ENCODE results near the gene GADD45G. TPM values are rescaled to one million over a fixed set of nuclear protein-coding genes. Genes with fewer than 3 reads are reported as not detected.

The GADD45G gene
- total RNA-seq, 1 experiment from 2014 or later = 4.8 TPM

DNA sequence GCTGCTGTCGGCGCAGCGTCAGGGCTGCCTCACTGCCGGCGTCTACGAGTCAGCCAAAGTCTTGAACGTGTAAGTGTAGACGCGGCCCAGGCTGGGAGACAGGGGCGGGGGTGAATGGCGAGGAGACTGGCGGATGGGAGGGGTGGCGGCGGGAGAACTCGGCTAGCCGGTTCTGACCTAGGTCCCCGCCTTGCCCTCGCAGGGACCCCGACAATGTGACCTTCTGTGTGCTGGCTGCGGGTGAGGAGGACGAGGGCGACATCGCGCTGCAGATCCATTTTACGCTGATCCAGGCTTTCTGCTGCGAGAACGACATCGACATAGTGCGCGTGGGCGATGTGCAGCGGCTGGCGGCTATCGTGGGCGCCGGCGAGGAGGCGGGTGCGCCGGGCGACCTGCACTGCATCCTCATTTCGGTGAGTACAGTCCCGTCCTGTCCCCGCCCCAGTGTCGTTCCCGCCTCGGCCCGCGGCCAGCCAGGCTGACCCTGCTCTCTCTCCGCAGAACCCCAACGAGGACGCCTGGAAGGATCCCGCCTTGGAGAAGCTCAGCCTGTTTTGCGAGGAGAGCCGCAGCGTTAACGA, 745 bp downstream of the GADD45G start:
- in situ Hi-C loops (cut with HindIII; ENCODE audit: low pct_unique_long_range_greater_than_20kb, low sequenced_read_pairs) = no loop called here
- no peak for DNase-seq (ENCODE audit: low read depth)

DNA sequence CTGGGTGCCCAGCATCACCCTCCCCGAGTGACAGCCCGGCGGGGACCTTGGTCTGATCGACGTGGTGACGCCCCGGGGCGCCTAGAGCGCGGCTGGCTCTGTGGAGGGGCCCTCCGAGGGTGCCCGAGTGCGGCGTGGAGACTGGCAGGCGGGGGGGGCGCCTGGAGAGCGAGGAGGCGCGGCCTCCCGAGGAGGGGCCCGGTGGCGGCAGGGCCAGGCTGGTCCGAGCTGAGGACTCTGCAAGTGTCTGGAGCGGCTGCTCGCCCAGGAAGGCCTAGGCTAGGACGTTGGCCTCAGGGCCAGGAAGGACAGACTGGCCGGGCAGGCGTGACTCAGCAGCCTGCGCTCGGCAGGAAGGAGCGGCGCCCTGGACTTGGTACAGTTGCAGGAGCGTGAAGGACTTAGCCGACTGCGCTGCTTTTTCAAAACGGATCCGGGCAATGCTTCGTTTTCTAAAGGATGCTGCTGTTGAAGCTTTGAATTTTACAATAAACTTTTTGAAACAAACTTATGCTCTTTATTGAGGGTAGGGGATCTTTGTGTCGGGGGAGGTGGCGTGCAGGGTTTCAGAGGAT, 1.3 kb downstream of the GADD45G start:
- in situ Hi-C loops (cut with HindIII; ENCODE audit: low pct_unique_long_range_greater_than_20kb, low sequenced_read_pairs) = no loop called here
- DNase-seq (ENCODE audit: low read depth) = peak; percentile 81

DNA sequence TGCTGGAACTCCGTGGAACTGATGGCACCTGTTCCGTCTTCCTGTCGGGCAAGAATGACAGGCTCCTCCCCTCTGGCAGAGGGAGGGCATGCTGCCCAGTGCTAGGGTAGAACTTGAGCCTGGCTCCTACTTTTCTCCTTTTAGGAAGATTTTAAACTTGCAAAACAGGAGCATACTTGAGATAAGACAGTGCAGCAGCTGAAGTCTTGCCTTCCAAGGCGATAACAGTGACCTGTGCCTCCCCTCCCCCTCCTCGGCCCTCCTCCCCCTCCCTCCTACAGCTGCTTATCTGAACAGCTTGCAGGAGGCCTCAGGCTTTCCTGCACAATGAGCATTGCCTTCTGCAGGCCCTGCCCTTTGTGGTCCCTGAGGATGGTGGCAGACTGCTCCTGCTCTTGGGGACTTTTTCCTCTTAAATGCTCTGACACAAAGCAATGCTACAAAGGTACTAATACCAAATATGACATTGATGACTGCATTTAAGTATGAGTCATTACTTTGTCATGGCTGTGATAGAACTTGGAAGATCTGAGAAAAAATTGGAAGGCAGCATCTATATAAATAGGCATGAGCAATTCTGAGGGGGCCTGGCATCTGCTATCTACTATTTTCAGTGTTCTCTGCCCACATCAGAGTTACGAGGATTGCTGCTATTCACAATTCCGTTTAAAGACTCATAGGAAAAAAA, 2.0 kb downstream of the GADD45G start:
- in situ Hi-C loops (cut with HindIII; ENCODE audit: low pct_unique_long_range_greater_than_20kb, low sequenced_read_pairs) = no loop called here
- peak; percentile 75 for DNase-seq (ENCODE audit: low read depth)

DNA sequence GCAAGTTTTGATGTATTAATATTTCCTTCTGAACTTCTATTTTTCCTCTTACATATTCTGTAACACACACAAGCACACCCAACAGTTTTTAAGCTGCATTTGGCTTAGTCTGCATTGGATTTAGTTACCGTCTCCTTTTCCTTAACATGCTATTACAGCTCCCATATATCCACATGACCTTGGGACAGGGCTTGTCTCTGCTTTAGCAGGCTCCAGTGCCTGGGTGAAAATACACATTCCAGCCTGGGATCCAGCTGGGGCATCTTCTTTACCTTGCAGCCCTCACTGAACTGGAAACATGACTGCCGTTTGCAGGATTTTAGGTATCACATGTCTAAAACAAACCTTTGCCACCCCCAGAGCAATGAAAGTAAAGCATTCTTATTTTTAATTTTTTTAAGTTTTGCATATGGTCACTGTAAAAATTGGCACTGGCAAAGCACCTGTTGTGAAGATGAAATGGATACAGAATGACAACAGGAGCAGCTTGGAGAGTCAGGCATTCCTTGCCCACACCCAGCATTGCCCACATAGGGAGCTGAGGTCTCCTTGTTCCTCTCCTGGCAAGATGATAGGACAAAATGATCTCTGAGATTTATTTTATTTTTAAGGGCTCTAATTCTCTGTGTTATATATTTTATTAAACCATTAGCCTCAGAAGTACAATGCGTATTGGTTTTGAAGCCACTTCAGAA, 4.0 kb downstream of the GADD45G start:
- in situ Hi-C loops (cut with HindIII; ENCODE audit: low pct_unique_long_range_greater_than_20kb, low sequenced_read_pairs) = no loop called here
- no peak for DNase-seq (ENCODE audit: low read depth)

DNA sequence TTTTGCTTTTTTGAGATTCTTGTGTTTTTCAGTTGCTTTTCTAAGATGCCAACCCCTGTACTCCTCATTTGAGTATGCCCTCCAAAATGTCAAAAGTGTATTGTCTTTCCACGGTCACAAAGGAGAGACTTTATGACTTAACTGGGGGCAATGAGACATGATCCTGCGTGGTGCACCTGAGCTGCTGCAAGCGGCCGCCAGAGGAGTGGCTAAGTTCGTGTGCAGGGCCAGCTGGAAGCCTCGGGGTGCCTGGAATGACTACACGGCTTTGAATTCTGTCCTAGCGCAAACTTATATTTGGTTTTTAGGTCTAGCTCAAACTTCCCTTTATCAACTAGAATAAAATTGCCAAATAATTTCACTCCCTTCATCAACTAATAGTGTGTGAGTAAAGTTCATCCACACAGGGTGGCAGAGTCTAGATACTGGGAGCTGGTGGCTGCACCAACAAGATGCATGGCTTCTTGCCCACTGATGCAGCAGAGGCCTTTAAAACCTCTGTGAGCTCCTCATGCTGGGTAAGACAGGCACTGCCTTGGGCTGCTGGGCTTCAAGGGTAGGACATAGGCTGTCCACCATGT, 4.7 kb downstream of the GADD45G start:
- DNase-seq (ENCODE audit: low read depth) = no peak
- in situ Hi-C loops (cut with HindIII; ENCODE audit: low pct_unique_long_range_greater_than_20kb, low sequenced_read_pairs) = no loop called here

DNA sequence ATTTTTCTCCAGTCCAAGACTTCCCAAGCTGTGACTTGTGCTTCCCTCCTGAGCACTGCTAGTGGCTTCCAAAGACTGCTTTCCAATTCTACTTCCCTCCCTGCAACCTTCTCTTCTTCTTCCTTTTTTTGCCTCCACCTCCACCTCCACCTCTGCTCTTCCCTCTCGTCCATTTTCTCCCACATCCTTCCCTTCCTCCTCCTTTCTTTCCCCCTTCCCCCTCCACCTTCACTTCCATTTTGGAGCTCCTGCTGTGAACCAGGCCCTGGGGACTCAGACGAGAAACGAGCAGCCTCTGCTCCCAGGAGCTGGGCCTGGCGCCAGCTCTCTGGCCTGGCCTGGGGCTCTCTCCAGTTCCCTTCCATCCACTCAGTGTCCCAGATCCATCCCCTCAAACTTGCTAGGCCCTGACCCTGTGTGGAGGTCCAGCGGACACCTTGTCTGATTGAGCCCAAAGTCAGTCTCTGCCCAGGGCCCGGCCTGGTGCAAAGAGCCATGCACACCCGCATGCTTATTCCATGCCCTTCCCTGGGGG, 5.6 kb downstream of the GADD45G start:
- no peak for DNase-seq (ENCODE audit: low read depth)
- in situ Hi-C loops (cut with HindIII; ENCODE audit: low pct_unique_long_range_greater_than_20kb, low sequenced_read_pairs) = no loop called here

DNA sequence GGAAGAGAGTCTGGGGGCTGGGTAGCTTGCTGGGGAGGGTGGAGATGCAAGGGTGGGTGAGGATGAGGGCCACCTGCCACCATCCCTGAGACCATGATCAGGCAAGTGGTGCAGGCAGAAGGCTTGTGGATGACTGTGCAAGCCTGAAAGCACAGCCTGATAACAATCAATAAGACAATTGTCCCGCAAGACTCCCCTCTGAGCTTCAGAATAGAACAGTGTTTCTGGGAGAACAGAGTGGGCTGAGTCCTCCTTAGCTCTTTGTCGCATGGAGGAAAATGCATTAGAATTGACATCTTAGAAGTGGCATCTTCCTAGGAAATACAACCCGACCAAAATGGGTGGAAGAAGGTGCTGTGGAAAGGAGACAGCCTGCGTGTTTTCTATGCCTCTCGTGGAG, 6.6 kb downstream of the GADD45G start:
- in situ Hi-C loops (cut with HindIII; ENCODE audit: low pct_unique_long_range_greater_than_20kb, low sequenced_read_pairs) = no loop called here
- no peak for DNase-seq (ENCODE audit: low read depth)

DNA sequence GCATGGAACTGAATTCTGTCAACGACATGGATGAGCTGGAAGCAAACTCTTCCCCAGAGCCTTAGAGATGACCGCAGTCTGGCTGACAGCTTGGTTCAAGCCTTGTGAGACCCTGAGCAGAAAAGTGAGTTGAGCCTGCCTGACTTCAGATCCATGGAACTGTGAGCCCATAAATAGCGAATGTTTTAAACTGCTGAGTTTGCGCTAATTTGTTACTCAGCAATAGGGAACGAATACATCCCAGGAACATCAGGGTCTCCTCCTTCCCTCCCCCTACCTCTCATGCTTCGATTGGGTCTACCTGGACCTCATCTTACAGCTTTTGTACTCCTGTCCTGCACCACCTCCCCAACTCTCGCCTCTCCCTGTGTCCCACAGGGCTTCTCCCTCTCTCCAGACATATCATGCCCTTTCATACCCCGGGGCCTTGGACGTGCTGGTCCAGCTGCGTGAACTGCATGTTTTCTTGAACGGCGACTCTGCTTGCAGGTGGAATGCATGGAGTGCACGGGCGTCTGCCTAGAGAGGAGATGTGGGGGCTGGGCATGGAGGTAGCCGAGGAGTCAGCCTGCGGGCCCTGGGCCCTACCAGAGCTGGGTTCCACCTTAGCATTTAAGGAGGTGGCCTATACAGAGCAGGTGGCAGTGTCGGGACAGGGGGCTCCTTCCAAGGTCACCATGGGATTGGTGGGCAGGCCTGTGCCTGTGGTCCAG, 7.9 kb downstream of the GADD45G start:
- DNase-seq (ENCODE audit: low read depth) = no peak
- in situ Hi-C loops (cut with HindIII; ENCODE audit: low pct_unique_long_range_greater_than_20kb, low sequenced_read_pairs) = no loop called here

DNA sequence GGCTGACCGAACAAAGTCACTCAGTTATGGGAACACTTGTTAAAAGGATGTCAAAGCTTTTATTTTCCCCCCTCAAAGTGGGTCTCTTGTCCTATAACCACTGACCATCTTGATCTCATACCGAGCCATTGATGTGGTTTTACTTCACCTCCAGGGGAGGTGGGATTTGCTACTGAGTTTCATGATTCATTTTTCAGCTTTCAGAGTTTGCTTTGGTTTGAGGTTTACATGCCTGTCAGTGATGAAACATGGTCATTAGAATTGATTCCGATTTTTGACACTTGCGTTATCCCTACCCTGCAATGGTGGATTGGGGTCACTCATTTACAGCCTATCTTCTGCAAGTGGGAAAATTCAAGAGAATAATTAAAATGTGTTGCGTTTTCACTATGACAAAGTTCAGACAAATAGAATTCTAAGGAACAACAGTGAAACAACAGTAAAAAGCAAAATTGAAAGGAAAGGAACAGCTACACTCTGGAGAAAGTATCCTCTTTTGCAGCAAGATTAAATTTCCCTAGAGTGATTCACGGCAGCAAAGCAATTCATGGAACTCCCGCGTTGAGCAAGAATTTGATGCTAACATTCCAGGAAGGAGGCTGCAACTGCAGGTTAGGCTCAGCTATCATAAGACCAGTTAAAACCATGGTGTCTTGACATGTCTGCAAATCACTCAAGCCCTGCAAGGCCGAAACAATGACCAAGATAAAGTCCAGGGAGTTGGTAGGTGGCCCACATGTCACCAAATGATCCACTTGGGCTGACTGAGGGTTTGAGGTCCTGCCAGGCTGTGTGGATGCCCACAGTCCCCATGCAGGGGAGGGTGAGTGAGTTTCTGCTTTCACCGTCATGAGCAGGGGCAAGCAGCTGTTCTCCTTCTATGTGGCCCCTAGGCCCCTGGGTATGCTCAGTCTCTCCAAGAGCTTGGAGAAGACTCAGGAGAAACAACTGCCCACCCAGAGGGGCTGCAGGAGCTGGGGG, 9.4 kb downstream of the GADD45G start:
- in situ Hi-C loops (cut with HindIII; ENCODE audit: low pct_unique_long_range_greater_than_20kb, low sequenced_read_pairs) = no loop called here
- DNase-seq (ENCODE audit: low read depth) = no peak

DNA sequence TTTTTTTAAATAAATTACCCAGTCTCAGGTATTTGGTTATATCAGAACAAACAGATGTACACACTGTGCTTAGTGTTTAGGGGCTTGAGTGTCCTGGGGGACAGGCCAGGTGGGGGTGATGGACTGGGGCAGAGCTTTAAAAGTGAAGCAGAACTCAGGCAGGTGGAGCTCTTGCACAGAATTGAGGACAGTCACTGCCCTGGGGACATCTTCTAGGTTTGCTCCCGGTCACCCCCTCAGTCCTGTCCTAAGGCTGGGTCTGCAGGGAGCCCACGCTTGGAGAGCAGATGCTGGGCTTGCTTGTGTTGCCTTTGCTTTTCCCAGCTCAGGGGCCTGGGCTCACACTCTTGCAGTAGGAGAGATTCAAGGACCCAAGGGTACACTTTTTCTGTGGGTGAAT, 10.8 kb downstream of the GADD45G start:
- DNase-seq (ENCODE audit: low read depth) = no peak
- in situ Hi-C loops (cut with HindIII; ENCODE audit: low pct_unique_long_range_greater_than_20kb, low sequenced_read_pairs) = no loop called here

DNA sequence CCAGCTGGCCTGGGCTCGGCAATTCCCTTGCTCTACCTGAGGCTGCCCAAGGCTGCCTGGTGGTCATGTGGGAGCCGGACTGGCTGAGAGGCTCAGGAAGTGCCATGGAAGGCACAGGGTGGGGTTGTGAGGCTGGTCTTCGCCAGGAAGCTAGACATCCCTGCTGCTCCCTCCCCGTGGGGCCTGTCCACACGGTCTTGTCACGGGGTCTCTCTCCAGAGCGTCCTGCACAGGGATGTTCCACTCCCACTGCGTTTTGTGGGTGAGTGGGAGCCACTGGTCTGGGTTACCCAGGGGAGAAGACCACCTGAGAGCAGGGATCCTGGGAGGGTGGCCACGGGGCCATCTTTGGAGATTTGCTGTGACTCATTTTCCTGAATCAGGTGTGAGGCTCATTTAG, 11.6 kb downstream of the GADD45G start:
- in situ Hi-C loops (cut with HindIII; ENCODE audit: low pct_unique_long_range_greater_than_20kb, low sequenced_read_pairs) = no loop called here
- no peak for DNase-seq (ENCODE audit: low read depth)

DNA sequence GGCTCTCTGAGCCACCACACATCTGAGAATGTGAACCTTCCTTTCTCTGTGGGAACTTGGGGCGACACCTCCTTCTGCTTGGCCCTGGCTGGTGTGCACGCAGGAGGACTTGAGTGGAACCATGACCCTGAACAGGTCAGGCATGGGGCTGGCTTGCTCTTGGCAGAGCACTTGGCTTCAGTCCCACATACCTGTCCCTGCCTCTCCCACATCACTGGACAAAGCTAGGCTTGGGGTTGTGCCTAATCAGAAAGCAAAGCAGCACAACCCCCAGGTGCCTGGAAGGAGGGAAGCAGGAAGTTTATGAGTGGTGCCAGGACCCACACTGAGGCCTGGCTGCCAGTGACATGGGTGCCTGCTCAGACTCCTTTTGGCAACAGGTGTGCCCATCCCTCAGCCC, 13.2 kb downstream of the GADD45G start:
- DNase-seq (ENCODE audit: low read depth) = no peak
- in situ Hi-C loops (cut with HindIII; ENCODE audit: low pct_unique_long_range_greater_than_20kb, low sequenced_read_pairs) = no loop called here

DNA sequence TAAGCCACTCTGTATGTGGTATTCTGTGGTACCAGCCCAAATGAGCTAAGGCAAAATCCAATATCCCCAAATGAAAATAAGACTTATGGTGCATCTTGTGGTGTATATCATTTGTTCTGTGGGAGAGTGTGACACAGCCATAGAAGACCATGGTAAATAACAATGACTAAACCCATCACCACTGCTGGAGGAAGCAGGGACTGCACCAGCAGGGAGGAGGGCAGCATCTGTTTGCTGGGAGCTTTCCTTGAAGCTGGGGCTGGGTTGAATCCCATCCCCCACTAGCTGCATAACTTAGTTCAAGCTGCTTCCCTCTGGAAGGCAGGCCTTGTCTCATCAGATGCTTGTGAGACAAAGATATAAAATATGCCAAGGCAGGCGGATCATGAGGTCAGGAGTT, 14.2 kb downstream of the GADD45G start:
- in situ Hi-C loops (cut with HindIII; ENCODE audit: low pct_unique_long_range_greater_than_20kb, low sequenced_read_pairs) = no loop called here
- no peak for DNase-seq (ENCODE audit: low read depth)

DNA sequence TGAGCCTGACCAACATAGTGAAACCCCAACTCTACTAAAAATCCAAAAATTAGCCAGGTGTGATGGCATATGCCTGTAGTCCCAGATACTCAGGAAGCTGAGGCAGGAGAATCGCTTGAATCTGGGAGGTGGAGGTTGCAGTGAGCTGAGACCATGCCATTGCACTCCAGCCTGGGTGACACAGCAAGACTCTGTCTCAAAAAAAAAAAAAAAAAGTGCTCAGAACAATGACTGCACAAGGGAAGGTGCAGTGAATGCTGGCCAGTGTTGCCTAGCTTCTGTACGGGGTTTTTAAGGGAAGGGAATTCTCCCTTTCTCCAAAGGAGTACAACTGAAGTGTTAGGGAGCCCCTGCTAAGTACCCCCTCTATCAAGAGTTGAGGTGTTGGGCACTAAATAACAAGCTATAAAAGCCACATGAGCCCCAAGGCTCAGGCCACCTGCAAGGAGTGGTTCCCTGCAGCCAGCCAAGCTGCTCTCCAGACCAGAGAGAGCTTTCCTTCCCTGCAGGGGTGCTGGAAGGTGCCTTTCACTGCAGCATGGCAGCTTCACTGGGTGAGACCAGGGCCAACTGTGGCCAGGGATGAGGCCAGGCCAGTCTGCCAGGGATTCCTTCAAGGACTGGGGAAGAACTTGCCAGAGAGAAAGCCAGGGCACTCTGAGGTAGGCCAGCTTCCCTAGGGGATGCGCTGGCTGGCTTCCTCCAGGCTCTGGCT, 14.8 kb downstream of the GADD45G start:
- in situ Hi-C loops (cut with HindIII; ENCODE audit: low pct_unique_long_range_greater_than_20kb, low sequenced_read_pairs) = no loop called here
- no peak for DNase-seq (ENCODE audit: low read depth)

DNA sequence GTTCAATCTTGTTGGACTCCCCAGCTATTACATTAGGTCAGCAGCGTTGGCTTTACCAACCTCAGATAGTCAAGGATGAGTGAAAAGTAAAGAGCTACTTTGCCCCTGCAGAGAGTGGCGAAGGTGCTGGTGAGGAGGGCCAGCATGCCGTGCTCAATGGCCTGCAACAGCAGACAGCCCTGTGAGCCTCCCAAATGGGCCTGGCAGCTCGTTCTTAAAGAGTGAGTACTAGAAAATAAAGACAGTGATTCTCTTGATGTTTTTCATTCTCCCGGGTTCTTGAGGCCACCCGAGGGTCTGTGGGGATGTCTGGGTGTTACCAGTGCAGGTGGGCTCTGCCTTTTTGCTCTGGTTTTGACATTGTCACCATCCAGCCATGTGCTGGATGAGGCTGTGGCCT, 16.2 kb downstream of the GADD45G start:
- no peak for DNase-seq (ENCODE audit: low read depth)
- in situ Hi-C loops (cut with HindIII; ENCODE audit: low pct_unique_long_range_greater_than_20kb, low sequenced_read_pairs) = no loop called here

DNA sequence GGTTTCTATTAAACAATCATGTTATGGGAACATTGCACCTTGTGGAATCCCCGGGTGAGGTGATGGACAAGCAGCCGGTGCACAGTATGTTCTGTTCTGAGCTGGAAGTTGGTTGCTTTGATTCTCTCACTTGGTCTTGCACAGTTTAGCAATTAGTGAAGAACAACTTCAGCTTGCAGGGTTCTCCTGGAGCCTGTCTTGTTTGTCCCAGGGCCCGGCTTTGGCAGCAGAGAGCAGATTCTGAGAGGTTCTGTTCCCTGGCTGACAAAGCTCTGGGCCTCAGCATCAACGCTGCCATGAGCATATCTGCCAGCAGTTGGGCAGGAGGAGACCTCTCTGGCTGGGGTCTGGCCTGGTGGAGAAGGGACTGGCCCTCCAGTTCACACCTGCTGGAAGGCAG, 16.9 kb downstream of the GADD45G start:
- in situ Hi-C loops (cut with HindIII; ENCODE audit: low pct_unique_long_range_greater_than_20kb, low sequenced_read_pairs) = no loop called here

More for the DNA sequence above, 16.9 kb downstream of the GADD45G start:
- DNase-seq (ENCODE audit: low read depth) = no peak
